HG03521 (cell line): ENCODE data around the gene CHSY3.
A peak's percentile ranks its signal among the peaks of the same experiment; 100 is the strongest.

Experiments used
- ATAC-seq: cut with Tn5 transposase; IDR thresholded peaks from one replicate; pipeline ENCODE4 v1.9.1; 2021; ENCODE audit warnings: mild to moderate bottlenecking, moderate library complexity; ENCODE audit not compliant: unreplicated experiment

Gene CHSY3

GRCh38 chr5:130078661-130079060 is 174.4 kb downstream of the CHSY3 start:
- no peak for ATAC-seq

- no peak for ATAC-seq
These were observed 186.5 kb downstream of the CHSY3 start for GRCh38 chr5:130090569-130091270.

GRCh38 chr5:130092991-130093390 is 188.7 kb downstream of the CHSY3 start:
- no peak for ATAC-seq

GRCh38 chr5:130096483-130096882 is 192.2 kb downstream of the CHSY3 start:
- no peak for ATAC-seq

- ATAC-seq: no peak
These were observed 194.7 kb downstream of the CHSY3 start for GRCh38 chr5:130099008-130099407.

GRCh38 chr5:130102375-130102774 is 198.1 kb downstream of the CHSY3 start:
- ATAC-seq: peak; percentile 88

GRCh38 chr5:130102960-130103359 is 198.7 kb downstream of the CHSY3 start:
- no peak for ATAC-seq

- no peak for ATAC-seq
These were observed 200.8 kb downstream of the CHSY3 start for GRCh38 chr5:130104895-130105688.

GRCh38 chr5:130106480-130106879 is 202.2 kb downstream of the CHSY3 start:
- ATAC-seq: no peak

- ATAC-seq: peak; percentile 50
These were observed 204.9 kb downstream of the CHSY3 start for GRCh38 chr5:130109152-130109551.

- no peak for ATAC-seq
These were observed 206.1 kb downstream of the CHSY3 start for GRCh38 chr5:130110328-130110727.

- ATAC-seq: no peak
These were observed 207.5 kb downstream of the CHSY3 start for GRCh38 chr5:130111746-130112145.

GRCh38 chr5:130112246-130112645 is 208.0 kb downstream of the CHSY3 start:
- ATAC-seq: peak; percentile 69

GRCh38 chr5:130115686-130116085 is 211.4 kb downstream of the CHSY3 start:
- ATAC-seq: no peak

GRCh38 chr5:130116462-130116861 is 212.2 kb downstream of the CHSY3 start:
- no peak for ATAC-seq

GRCh38 chr5:130116972-130117371 is 212.7 kb downstream of the CHSY3 start:
- no peak for ATAC-seq

- ATAC-seq: no peak
These were observed 222.5 kb downstream of the CHSY3 start for GRCh38 chr5:130126746-130127145.

GRCh38 chr5:130135506-130135905 is 231.2 kb downstream of the CHSY3 start:
- no peak for ATAC-seq

- ATAC-seq: no peak
These were observed 232.0 kb downstream of the CHSY3 start for GRCh38 chr5:130136300-130136699.

- no peak for ATAC-seq
These were observed 233.4 kb downstream of the CHSY3 start for GRCh38 chr5:130137681-130138080.

GRCh38 chr5:130138406-130139045 is 234.3 kb downstream of the CHSY3 start:
- no peak for ATAC-seq
